GM18909 (cell line): ENCODE measurements around the gene PTPA.
A peak's percentile ranks its signal among the peaks of the same experiment; 100 is the strongest.

Experiments
- ATAC-seq: cut with Tn5 transposase; IDR thresholded peaks from one replicate; pipeline ENCODE4 v1.9.1; 2021; ENCODE audit warnings: mild to moderate bottlenecking; ENCODE audit not compliant: unreplicated experiment, poor library complexity

PTPA gene

DNA sequence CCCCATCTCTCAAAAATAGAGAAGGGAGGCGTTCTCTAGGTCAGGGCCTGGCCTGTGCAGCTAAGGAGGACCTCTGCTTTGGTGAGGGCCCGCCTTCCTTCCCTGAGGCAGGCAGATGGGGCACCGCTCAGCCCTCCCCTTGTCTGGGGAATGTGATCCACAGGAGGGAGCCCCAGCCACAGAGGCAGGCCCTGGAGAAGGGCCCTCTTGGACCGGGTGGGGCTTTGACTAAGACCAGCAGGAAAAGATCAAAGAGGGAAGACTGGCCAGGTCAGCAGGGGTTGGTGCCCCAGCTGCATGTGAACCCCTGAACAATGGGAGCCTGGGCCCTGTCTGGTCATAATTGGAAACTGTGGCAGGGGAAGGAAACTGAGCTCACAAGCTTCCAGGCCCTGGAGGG is 21.9 kb downstream of the PTPA start:
- ATAC-seq = no peak

DNA sequence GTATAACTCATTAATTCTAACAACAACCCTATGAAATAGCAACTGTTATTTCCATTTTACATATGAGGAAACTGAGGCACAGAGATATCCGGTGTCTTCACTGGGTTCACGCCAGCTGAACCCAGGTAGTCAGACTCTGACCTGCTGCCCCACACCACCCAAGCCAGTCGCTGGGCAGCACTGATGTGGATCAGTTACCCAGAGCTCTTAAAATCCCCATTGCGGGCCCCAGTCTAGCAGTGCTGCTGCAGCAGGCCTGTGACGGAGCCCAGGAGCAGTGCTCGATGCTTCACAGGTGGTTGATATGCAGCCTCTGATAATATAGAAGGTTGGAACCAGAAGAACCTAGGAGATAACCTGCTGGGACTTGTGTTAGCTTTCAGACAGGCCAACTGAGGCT is 24.3 kb downstream of the PTPA start:
- ATAC-seq = no peak

DNA sequence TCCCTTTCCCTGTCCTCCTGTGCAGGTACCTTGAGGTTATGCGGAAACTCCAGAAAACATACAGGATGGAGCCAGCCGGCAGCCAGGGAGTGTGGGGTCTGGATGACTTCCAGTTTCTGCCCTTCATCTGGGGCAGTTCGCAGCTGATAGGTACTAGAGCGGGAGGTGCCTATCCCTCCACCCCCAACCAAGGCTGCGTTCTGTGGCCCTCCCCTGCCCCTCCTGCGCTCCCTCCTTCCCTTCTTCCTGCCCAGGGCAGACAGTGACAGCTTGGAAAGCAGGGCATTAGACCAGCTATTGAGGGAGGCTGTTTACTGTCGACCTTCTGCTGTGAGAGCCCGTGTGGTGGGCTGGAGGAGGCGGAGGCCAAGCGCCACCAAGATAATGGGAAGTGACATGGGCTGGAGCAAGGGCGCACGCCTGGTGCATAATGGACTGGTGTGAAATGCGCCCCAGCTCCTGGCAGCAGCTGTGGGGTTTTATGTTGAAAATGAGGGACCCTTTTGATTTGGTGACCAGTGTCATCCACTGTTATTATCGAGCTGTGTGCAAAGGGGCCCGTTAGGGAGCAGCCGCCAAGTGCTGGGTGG is 25.3 kb downstream of the PTPA start:
- no peak for ATAC-seq

DNA sequence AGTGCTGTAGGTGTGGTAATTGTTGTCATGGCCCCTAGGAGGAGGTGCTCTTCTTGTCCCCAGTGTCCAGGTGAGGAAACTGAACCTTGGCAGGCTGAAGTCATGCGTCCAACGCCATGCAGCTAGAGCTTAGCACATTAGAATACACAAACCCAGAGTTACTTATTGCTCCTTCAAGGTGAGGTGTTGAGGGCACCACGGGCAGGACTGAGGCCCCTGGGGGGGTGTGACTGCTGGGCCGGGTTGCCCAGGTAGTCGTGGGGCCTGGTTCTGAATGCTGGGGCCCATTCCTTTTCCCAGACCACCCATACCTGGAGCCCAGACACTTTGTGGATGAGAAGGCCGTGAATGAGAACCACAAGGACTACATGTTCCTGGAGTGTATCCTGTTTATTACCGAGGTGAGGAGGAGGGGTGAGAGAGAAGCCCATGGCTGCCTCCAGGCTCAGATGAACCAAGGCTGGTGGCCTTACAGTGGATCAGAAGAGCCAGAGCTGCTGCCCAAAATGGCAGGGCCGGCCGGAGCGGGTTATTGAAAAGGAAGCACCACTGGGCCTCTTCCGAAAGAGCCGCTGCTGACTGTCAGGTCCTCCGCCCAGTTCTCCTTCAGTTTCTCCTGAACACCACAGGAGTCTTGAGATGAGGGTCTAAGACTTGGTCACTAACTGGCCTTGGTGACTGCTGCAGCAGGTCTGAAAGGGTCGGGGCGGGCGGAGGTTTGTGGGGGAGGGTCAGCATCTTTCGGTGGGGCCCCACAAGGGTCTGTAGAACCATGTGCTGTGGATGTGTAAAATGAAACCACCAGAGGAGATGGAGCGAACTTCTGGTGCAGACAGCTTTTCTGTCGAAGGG is 26.3 kb downstream of the PTPA start:
- no peak for ATAC-seq

DNA sequence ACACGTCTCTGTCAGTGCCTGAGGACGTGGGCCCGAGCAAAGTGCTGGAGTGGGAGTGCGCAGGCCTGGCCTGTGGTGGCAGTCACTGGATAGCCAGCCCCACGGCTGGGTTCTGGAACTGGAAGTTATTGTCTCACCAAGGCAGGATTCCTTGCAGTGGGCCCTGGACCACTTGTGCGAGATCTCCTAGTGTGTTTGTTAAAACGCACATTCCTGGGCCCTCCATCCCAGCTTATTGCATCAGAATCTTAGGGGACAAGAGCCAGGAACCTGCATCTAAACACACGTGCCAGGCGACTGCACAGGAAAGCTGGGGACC is 26.9 kb downstream of the PTPA start:
- ATAC-seq = no peak

DNA sequence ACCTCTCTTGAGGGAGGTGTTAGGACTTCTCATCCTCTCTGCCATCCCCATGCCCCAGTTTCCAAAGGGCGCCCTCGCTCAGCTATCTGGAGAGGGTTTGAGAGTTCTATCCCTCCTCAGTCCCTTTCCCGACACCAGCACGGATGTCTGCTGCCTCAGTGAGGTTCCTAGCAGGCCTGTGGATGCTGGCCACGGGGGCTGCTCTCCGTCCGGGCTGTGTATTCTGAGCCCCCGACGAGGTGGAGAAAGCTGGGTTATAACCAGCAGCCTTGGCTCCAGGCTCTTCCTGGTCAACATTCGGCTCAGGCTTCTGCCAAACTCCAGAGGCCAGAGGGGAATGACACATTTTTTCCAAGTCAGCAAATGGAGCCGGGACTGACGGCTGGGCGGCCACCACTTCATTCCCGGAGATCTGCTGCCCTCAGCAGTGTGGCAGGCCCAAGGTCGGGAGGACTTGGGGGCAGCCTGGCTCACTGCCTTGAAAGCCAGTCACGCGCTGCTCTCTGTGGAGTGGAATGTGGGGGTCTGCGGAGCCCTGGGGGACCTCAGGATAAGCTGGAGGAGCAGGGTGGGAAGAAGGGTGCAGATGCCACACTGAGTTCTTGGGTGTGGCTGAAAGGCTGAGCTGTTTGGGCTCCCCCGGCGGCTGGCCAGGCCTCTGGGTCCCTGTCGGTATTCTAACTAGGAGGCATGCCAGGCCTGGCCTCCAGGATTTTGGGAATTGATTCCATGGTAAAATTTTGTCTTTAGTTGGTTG is 27.4 kb downstream of the PTPA start:
- ATAC-seq = no peak

DNA sequence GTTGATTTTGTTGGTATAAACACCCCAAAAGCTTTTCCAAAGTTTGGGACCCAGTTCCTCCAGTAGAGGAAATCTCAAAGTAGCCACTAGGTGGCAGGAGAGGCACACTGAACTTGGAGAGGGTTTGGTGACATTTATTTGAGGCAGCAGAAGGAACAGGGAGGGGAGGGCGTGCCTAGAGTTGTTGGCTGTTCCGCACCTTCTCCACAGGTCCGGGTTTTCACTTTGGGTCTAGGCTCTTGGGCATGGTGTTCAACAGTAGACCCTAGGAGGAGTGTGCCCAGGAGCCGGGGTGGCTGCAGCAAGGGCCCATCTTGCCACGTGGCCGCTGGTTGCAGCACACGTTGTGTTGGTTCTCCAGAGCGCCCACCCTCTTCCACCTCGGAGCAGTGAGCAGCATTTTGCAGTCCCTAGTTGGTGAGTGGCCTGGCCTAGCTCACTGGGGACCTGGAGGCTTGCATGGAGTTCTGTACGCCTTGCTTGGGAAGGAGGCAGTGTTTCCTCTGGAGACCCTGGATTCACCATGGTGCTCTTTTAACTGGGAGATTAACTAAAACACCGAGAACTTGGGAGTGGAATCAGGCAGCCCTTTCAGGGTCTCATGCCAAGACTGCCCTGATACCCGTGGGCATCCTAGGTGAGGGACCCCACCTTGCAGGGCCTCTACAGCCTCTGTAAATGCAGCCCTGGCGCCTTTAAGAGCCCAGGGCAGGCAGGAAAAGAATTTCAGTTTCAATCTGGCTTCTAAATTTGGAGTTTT is 28.2 kb downstream of the PTPA start:
- ATAC-seq = peak; percentile 36

DNA sequence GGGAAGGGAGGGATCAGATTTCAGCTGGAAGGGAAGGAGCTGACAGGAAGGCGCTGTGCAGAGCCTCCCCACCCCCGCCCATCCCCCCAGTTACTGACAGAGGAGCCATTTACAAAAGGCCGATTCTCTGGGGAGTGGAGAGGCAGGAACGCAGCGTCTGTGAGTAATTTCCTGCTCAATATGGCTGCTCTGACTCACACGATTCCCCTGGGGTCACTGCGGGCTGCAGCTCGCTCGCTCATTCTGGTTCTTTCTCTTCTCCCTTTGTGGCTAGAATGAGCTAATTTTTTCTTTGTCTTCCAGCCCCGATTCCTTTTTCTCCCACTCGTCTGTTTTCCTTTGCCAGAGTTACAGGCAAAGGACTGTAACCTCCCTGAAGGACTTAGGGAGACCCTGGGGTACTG is 28.8 kb downstream of the PTPA start:
- peak; percentile 58 for ATAC-seq

DNA sequence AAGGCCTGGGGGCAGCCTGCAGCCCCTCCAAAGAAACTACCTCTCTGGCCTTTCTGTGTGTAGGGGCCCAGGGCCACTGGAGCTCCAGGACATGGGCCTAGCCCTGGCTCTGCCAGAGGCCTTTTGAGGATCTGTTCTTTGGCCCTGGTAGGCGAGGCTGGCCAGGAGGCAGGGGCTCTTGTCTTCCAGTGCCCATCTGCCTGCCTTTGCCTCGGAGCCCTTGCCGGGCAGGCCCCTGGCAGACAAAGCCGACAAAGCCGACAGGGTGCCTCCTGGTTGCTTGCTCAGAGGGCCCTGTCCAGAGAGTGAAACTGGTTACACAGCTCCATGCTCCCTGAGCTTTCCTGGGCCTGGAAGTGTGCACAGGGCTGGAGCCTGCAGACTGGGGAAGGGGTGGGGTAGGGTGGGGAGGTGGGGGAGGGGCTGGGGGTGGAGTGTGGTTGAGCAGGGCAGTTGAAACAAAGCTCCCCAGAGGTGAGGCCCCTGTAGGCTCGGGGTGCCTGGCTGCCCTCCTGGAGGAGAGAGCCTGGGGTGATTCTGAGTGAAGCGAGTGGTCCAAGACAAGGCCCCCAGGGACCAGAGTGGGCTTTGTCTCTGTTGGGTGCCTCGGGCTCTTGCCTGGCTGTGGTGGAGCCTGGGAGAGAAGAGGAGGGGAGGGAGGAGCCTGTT is 29.3 kb downstream of the PTPA start:
- peak; percentile 16 for ATAC-seq

DNA sequence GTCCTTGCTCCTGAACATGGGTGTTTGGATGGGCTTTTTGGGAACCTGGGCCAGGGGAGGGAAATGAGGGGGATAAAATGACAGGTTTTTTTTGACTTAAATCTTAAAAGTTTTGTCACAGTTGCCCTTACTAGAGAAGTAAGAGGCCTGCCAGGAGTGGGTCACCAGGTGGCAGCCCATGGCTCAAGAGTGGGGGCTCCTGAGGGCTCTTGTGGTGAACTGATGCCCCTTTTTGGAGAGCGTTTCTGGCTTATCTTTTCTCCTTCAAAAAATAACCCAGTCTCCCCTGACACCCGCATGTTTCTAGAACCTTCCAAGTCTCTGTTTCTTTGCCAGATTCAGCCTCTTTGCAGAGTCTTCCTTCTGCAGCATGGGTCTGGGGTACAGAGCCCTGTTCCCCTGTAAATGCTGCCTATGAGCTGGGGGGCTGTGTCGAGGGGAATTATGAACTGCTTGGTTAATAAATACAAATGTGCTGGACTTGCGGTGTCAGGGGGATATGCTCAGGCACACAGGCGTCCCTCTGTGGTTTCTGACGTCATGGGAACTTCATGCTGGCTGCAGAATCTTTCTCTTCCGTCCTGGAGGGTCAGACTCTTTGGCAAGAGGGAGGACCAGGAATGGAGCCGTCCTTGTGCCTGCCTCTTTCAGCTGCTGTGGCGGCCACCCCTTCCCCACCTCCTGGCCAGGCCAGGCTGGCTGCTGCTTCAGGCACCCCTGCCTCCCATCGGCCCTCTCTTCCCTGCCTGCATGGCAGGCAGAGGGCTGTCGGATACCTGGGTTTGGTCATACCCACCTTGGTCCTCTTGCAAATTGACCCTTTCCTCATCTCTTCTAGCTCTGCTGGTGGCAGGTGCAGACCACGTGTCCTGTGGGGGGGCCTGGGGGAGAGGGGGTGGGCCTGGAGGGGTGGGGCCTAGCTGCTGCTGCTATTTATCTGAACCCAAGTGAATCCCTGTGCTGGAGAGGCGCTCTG is 30.1 kb downstream of the PTPA start:
- ATAC-seq = peak; percentile 35

DNA sequence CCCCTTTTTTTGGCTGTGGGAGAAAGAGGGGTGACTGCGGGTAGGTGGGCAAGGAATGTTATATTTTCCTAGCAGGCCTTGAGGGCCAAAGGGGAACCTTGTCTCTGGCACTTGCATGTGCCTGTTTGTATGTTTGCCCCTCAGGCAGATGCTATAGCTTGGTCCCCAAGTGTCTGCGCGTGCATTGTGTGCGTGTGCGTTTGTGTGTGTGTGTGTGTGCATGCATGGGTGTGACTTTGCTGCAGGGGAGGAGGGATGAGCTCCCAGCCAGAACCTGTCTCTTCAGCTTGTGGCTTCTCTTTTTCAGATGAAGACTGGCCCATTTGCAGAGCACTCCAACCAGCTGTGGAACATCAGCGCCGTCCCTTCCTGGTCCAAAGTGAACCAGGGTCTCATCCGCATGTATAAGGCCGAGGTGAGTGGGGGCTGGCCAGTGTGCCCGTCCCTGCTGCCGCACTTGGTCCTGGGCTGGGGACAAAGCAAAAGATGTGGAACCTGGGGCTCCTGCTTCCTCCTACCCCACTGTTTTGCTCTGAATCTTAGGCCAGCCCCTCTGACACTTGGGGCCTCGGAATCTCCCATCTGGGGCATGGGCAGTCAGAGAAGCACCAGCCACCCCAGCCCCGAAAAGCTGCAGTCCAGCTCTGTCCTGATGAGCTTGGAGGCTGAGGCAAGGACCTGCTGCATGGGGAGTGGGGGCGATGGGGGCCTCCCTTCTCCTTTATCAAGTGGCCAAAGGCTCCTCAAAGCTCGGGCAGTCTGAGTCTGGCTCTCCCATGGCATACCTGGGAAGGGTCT is 31.1 kb downstream of the PTPA start:
- ATAC-seq = no peak

DNA sequence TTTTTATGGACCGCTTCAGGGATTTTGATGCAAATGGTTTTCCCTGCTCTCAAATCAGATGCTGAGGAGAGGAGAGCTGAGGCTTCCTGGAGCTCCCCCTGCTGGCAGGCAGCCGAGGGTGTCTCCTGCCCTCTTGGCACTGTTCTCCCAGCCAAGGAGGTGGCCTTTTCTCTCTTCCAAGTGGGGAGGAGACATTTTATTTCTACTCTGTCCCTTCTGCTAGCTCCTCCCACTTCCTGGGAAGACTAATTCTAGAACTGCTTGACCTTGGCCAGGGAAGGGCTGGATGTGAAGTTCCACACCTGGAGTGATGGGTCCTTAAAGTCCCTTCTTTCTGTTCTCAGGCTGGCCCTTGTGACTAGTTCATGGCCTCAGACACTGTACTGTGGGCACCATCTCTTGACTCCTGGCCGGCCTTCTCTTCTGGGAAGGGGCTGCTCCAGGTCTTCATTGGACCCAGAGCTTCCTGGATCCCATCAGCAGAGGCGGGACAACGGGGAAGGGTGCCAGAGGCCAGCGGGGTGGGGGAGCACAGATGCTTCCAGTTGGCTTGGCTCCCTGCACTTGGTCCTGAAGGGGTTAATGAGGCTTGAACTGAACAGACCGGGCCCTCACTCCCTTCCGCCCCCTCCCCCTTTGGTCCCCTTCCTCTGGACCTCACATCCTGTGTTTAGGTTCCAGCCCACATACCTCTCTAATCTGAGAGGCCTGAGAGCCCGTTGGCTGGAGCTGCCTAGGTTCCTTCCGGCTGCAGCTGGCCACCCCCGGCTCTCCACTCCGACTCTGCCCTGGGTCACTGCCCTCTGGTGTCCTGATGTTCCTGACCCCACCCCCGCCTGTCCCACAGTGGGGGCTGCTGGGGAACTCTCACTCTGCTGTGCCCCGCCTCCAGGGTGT is 32.1 kb downstream of the PTPA start:
- no peak for ATAC-seq

DNA sequence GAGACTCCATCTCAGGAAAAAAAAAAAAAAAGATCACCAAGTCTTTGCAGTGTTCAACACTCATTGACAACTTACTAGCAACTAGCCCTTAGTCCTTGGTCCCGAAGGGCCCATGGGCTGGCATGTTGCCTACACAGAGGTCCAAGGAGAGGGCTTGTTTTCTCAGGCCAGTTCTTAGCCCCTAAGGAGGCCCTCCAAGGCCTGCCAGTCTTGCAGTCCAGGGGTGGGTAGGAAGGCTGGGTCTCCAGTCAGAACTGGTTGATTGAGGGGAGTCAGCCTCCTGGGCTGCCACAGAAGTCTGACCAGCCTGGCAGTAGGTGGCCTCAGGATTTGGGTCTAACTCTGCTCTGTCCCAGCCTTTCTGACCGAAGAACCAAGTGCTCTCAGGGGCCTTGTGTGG is 34.1 kb downstream of the PTPA start:
- ATAC-seq = no peak

DNA sequence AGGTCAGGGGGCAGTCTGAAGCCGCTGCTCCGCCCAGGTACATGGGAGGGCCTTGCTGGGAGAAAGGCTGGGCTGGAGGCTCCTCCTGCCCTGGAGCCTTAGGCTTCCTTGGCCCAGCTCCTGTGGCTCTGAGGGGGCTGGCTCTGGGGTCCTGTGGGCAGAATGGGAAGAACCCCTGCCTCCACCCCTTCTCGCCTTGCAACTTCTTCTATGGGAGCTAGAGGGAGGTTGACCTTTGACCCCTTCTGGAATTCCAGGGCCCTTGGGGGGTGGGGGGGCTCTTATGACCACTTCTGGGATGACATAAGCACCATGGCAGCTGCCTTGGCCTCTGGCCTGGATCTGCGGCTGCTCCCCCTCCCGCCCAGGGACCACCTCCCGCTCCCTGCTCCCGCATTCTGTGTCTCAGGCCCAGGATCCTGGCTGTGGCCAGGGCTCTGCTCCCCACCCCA is 34.7 kb downstream of the PTPA start:
- no peak for ATAC-seq

DNA sequence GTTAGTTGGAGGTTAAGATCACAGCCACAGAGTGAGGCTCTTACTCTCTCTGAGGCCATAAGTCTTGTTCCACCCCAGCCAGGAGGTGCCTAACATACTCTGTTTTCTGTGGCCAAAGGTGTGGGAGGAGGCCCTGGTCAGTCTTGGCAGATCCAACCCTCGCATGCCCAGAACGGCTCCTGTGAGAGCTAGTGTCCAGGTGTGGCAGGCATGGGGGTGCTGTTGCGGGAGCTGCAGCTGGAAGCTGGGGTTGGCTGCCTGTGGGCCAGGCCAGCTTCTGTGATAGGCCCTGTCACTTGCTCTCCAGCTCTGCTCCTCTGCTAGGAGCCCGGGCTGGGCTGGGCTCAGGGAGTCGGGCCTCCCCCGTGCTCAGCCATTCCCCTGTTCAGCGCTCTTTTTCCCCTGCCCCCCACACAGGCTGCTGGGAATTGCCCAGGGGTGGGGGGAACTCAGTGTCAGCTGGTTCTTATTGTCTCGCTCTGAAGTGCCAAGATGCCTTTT is 35.3 kb downstream of the PTPA start:
- ATAC-seq = no peak

DNA sequence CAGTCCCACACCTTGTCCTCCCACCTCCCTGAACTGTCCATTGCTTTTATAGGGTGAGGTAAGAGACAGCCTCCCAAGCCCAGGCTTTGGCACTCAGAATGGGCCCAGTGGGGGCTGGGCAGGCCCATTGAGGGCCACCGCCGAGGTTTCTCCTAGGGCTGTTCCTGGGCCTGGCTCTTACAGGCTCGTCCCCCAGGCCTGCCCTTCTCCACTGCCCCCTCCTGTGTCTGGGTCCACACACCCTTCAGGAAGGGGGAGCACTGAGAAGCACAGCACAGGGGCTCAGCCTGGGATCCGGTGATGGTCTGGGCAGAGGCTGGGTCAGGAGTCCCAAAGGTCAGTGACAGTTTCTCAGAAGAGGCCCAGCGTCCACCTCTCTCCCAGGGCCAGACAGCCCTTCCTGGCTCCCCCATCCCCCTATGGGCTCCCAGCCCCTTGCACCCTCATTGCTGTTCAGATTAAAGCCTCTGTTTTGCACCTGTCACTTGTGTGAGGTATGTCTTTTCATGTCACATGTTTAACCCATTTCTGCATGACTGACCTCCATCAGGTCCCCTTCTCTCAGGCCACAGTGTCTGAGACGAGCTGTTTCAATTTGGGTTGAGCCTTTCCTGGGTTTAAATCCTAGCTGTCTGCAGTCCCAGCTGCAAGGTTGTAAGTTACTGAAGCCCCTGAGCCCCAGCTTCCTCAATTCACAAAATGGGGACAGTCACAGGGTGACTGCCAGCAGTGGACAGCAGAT is 37.4 kb downstream of the PTPA start:
- ATAC-seq = no peak
